Vagina (tissue), 2 donors: ENCODE data around the gene CLEC4G.

Experiments
- CTCF ChIP-seq, 3 experiments: fragments of 450-650 bp in 2 of 3; fragments of 200-600 bp in 1 of 3; sonication (generic) in 1 of 3; IDR thresholded peaks; one replicate each; pipeline ENCODE4 v1.5.1; 2017 to 2019; ENCODE audit warnings: antibody characterized with exemption in 3 of 3, mild to moderate bottlenecking in 2 of 3, moderate library complexity in 2 of 3
- POLR2A ChIP-seq, 2 donors: fragments of 450-650 bp; IDR thresholded peaks; one replicate each; pipeline ENCODE4 v1.6.1; 2017; ENCODE audit warnings: antibody characterized with exemption in 2 of 2, mild to moderate bottlenecking in 2 of 2, moderate library complexity in 2 of 2

- TF ChIP-seq POLR2A (IDR thresholded peaks at IDR 0.05) (no peak), CTCF (IDR thresholded peaks at IDR 0.05) (no peak)
Measured at GRCh38 chr19:7733376-7733775, 1.5 kb upstream of the CLEC4G start.
